Measurements from ENCODE around the gene ARRDC3.

DNA sequence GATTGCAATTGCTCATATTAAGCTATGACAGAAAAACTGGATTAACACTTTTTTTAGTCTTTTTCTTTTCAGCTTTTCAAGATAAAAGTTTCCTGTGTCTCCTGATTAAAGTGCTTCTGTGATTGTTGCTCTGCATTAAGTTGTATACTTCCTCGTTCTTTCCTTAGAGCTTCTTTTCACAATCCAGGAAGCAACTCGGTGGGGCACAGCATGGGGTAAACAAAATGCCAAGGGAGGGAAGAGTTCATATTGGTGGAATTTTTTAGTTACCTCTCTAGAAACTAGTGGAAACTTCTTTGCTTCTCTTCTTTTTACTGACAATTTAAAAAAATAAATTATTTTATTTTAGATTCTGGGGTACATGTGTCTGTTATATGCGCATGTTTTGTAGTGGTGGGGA lies 37.8 kb upstream of the ARRDC3 start:
- TF ChIP-seq REST (IDR thresholded peaks at IDR 0.05; ENCODE audit: borderline replicate concordance) = no peak
- TF ChIP-seq EP300 (conservative IDR thresholded peaks at IDR 0.05; ENCODE audit: poor library complexity, severe bottlenecking) = no peak

All from neural cell (in vitro differentiated cells).